ENCODE measurements around the gene ARSB.

GRCh38 chr5:78760770-78761169, 224.3 kb downstream of the ARSB start:
- TF ChIP-seq, protein P1, sequence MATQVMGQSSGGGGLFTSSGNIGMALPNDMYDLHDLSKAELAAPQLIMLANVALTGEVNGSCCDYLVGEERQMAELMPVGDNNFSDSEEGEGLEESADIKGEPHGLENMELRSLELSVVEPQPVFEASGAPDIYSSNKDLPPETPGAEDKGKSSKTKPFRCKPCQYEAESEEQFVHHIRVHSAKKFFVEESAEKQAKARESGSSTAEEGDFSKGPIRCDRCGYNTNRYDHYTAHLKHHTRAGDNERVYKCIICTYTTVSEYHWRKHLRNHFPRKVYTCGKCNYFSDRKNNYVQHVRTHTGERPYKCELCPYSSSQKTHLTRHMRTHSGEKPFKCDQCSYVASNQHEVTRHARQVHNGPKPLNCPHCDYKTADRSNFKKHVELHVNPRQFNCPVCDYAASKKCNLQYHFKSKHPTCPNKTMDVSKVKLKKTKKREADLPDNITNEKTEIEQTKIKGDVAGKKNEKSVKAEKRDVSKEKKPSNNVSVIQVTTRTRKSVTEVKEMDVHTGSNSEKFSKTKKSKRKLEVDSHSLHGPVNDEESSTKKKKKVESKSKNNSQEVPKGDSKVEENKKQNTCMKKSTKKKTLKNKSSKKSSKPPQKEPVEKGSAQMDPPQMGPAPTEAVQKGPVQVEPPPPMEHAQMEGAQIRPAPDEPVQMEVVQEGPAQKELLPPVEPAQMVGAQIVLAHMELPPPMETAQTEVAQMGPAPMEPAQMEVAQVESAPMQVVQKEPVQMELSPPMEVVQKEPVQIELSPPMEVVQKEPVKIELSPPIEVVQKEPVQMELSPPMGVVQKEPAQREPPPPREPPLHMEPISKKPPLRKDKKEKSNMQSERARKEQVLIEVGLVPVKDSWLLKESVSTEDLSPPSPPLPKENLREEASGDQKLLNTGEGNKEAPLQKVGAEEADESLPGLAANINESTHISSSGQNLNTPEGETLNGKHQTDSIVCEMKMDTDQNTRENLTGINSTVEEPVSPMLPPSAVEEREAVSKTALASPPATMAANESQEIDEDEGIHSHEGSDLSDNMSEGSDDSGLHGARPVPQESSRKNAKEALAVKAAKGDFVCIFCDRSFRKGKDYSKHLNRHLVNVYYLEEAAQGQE (IDR thresholded peaks at IDR 0.05; ENCODE audit: low read depth, low read length): no peak
- TF ChIP-seq, protein P2, sequence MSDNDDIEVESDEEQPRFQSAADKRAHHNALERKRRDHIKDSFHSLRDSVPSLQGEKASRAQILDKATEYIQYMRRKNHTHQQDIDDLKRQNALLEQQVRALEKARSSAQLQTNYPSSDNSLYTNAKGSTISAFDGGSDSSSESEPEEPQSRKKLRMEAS (IDR thresholded peaks at IDR 0.05; ENCODE audit: low read depth, low read length): no peak
- TF ChIP-seq POLR2AphosphoS5 (IDR thresholded peaks at IDR 0.05; ENCODE audit: low read length) (no peak), GABPA (IDR thresholded peaks at IDR 0.05; ENCODE audit: low read depth) (no peak), ZNF24 (IDR thresholded peaks at IDR 0.05) (no peak)
- TF ChIP-seq, protein P3, sequence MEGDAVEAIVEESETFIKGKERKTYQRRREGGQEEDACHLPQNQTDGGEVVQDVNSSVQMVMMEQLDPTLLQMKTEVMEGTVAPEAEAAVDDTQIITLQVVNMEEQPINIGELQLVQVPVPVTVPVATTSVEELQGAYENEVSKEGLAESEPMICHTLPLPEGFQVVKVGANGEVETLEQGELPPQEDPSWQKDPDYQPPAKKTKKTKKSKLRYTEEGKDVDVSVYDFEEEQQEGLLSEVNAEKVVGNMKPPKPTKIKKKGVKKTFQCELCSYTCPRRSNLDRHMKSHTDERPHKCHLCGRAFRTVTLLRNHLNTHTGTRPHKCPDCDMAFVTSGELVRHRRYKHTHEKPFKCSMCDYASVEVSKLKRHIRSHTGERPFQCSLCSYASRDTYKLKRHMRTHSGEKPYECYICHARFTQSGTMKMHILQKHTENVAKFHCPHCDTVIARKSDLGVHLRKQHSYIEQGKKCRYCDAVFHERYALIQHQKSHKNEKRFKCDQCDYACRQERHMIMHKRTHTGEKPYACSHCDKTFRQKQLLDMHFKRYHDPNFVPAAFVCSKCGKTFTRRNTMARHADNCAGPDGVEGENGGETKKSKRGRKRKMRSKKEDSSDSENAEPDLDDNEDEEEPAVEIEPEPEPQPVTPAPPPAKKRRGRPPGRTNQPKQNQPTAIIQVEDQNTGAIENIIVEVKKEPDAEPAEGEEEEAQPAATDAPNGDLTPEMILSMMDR (IDR thresholded peaks at IDR 0.05 in 2 of 3, conservative IDR thresholded peaks at IDR 0.05 in 1 of 3; ENCODE audit: control insufficient read depth in 2 of 3, extremely low read depth in 1 of 3, insufficient read depth in 1 of 3, low read depth in 3 of 3, low read length in 3 of 3): peak; percentile 22 to 57 (median 49); a peak in 5 of 6 replicates

Measured in GM12878 (cell line).